Measurements from ENCODE around the gene TDRKH.

TDRKH gene

DNA sequence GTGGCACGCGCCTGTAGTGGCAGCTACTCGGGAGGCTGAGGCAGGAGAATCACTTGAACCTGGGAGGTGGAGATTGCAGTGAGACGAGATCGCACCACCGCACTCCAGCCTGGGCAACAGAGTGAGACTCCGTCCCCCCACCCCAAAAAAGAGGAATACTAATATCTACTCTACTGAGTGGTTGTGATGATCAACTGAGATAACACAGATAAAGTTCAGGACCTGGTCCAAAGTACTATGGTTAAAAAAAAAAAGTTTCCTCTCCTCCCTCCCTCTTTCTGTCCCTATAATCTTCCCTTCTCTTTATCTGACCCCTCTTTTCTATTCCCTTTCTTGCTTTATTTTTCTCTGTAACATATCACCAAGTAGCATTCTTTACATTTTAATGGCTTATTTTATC, 45.3 kb upstream of the TDRKH start:
- TF ChIP-seq ZFX (IDR thresholded peaks at IDR 0.05; ENCODE audit: borderline replicate concordance) = no peak
- TF ChIP-seq CTCF (IDR thresholded peaks at IDR 0.05) = no peak
- H3K27ac ChIP-seq = peak overlapping the region; percentile 98

GRCh38 chr1:151834239-151834638, 43.9 kb upstream of the TDRKH start:
- H3K27ac ChIP-seq = 0 out of 2 replicates have a peak overlapping the region, but pooled peaks have one; percentile 74
- no peak for TF ChIP-seq ZFX (IDR thresholded peaks at IDR 0.05; ENCODE audit: borderline replicate concordance)
- TF ChIP-seq CTCF (IDR thresholded peaks at IDR 0.05) = no peak

DNA sequence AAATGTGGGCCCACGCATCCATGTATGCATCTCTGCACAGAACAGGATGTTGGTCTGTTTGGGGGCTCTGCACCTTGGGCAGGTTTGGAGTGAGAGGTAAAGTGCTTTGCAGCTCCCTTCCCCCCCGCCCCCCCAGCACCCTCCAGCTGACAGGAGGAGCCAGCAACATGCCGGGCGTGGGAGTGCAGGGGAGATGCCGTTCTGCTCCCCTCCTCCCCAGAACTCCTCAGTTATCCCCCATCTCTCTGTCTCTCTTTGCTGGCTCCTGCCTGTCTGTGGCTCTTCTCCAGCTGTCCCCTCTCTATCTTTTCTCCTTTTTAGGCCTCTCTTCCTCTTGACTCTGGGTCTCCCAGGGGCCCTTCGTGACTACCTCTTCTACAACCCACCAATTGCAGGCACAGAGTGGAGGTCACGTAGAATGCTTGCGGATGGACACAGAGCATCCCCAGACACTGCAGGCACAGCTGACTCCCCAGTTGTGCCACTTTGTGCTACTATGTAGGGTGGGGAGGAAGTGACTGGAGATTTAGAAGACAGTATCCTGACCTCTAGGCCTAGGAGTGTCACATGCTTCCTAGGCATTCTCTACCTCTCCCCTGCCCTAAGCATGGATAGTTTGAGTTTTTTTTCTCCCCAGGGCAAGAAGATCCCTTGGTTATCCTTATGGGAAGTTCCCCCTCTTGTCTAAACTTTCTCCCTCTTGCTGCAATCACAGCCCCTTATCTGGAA, 43.0 kb upstream of the TDRKH start:
- H3K27ac ChIP-seq = peak overlapping the region; percentile 74; the same call in 1 of the 2 replicates
- TF ChIP-seq CTCF (IDR thresholded peaks at IDR 0.05) (no peak), ZFX (IDR thresholded peaks at IDR 0.05; ENCODE audit: borderline replicate concordance) (no peak)

DNA sequence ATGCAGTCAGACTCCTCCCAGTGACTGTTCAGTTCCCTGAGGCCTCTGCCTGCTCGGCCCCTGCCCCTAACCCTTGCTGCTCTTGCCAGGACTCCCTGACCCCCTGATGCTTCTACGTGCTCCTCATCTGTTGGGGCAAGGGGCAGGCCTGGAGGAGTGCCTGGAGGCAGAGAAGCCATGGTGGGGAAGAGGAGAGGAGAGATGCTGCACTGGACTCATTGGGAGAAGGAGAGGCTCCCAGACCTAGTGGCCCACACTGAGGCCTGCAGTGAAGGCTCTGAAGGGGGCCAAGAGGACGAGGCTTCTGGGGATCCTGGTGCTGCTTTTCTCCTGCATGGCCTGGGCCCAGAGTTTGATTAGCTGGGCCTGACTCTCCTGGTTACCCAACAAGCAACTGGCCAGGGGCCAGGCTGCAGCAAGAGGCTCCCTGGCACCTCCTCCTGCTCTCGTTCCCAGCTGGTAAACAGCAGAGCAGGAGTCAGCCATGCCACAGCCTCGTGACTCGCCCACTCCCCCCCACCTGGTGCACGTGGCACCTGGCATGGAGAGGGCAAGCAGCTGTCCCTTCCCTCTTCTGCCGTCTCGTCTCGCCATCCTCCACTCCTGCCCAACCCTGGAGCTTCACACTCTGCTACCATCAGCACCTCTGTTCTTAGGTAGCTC, 42.1 kb upstream of the TDRKH start:
- TF ChIP-seq CTCF (IDR thresholded peaks at IDR 0.05) = no peak
- TF ChIP-seq ZFX (IDR thresholded peaks at IDR 0.05; ENCODE audit: borderline replicate concordance) = no peak
- H3K27ac ChIP-seq = peak overlapping the region; percentile 74

GRCh38 chr1:151831605-151832004, 41.3 kb upstream of the TDRKH start, which contains the start of gene RORC:
Gene RORC, minus strand, starts transcription at chr1:151831802. Its CDS starts 38 bp downstream, at chr1:151831764.
- TF ChIP-seq CTCF (IDR thresholded peaks at IDR 0.05) = no peak
- TF ChIP-seq ZFX (IDR thresholded peaks at IDR 0.05; ENCODE audit: borderline replicate concordance) = no peak
- H3K27ac ChIP-seq = peak within 1 kb of the TSS; percentile 74

DNA sequence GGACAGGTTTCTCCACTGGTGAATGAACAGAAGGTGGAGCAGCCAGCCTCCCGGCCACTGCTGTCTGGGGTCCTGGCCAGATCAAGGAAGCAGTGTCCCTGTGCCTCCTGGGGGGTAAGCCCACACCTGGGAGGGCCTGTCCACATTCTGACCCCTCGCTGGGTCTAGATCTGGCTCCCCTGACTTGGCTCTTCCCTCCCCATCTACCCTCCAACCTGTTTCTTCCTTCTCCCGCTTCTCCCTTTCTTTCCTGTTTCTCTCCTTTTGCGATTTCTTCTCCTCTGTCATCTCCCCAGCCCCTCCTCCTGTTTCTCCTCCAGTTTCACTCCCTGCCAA, 40.9 kb upstream of the TDRKH start:
- no peak for TF ChIP-seq CTCF (IDR thresholded peaks at IDR 0.05)
- TF ChIP-seq ZFX (IDR thresholded peaks at IDR 0.05; ENCODE audit: borderline replicate concordance) = no peak
- H3K27ac ChIP-seq = peak overlapping the region; percentile 74

GRCh38 chr1:151830055-151830454, 39.8 kb upstream of the TDRKH start:
- H3K27ac ChIP-seq = no peak overlapping the region
- no peak for TF ChIP-seq ZFX (IDR thresholded peaks at IDR 0.05; ENCODE audit: borderline replicate concordance)
- no peak for TF ChIP-seq CTCF (IDR thresholded peaks at IDR 0.05)
